HepG2 (cell line): Measurements from ENCODE around the gene SPARC. TPM values are rescaled to one million over a fixed set of nuclear protein-coding genes. Genes with fewer than 3 reads are reported as not detected.

ENCODE experiments used
- FOXJ3 ChIP-seq: sonication (generic); formaldehyde crosslinking; IDR thresholded peaks from 2 replicates; pipeline ENCODE4 v1.4.0; 2020; ENCODE audit warnings: missing genetic modification reagents, mild to moderate bottlenecking, borderline replicate concordance
- LCORL ChIP-seq, 2 experiments: fragments of 450-650 bp in 1 of 2; sonication (generic) in 1 of 2; formaldehyde crosslinking in 1 of 2; IDR thresholded peaks; 2 replicates each; pipeline versions ENCODE4 v1.5.0 to v1.6.1; 2017 to 2020; ENCODE audit warnings: antibody characterized with exemption in 1 of 2, missing genetic modification reagents in 1 of 2
- MIER2 ChIP-seq: IDR thresholded peaks from 2 replicates; pipeline ENCODE4 v1.6.1; 2016; ENCODE audit warnings: missing biosample characterization, missing genetic modification reagents
- NCOR1 ChIP-seq: fragments of 200-600 bp; sonication (generic); IDR thresholded peaks from 2 replicates; pipeline ENCODE4 v1.7.0; 2017; ENCODE audit warnings: antibody characterized with exemption, low read length, borderline replicate concordance
- NFIC ChIP-seq: IDR thresholded peaks from 2 replicates; pipeline ENCODE4 v1.6.1; 2012; ENCODE audit warnings: mild to moderate bottlenecking, low read length, inconsistent platforms
- PRMT3 ChIP-seq: sonication (generic); formaldehyde crosslinking; IDR thresholded peaks from 2 replicates; pipeline ENCODE4 v1.8.1; 2022; ENCODE audit warnings: low read depth, mild to moderate bottlenecking, moderate library complexity, missing genetic modification reagents, borderline replicate concordance
- RARA ChIP-seq: IDR thresholded peaks from 2 replicates; pipeline ENCODE4 v1.6.1; 2016; ENCODE audit warnings: missing genetic modification reagents, missing compliant biosample characterization
- TARDBP ChIP-seq: sonication (generic); formaldehyde crosslinking; IDR thresholded peaks from 2 replicates; pipeline ENCODE4 v1.8.0; 2022; ENCODE audit warnings: mild to moderate bottlenecking, missing genetic modification reagents
- TBX2 ChIP-seq: sonication (generic); formaldehyde crosslinking; IDR thresholded peaks from 2 replicates; pipeline ENCODE4 v1.5.0; 2020; ENCODE audit warnings: missing genetic modification reagents, mild to moderate bottlenecking, borderline replicate concordance
- ZFP1 ChIP-seq: IDR thresholded peaks from 2 replicates; pipeline ENCODE4 v1.6.1; 2016
- ZNF234 ChIP-seq: sonication (generic); formaldehyde crosslinking; conservative IDR thresholded peaks from 2 replicates; pipeline ENCODE4 v1.5.1; 2020; ENCODE audit warnings: mild to moderate bottlenecking, missing genetic modification reagents
- ZNF24 ChIP-seq: fragments of 450-650 bp; IDR thresholded peaks from 2 replicates; pipeline ENCODE4 v1.6.1; 2017; ENCODE audit warnings: antibody characterized with exemption, mild to moderate bottlenecking
- ZNF282 ChIP-seq: fragments of 450-650 bp; IDR thresholded peaks from 2 replicates; pipeline ENCODE4 v1.6.1; 2018; ENCODE audit not compliant: partially characterized antibody
- ZNF567 ChIP-seq: sonication (generic); formaldehyde crosslinking; IDR thresholded peaks from 2 replicates; pipeline ENCODE4 v1.8.1; 2023; ENCODE audit warnings: mild to moderate bottlenecking, missing genetic modification reagents, borderline replicate concordance
- ZNF629 ChIP-seq: sonication (generic); formaldehyde crosslinking; conservative IDR thresholded peaks from 2 replicates; pipeline ENCODE4 v1.5.0; 2020; ENCODE audit warnings: missing genetic modification reagents
- ZNF792 ChIP-seq: IDR thresholded peaks from 2 replicates; pipeline ENCODE4 v1.6.1; 2016
- ZNF878 ChIP-seq: sonication (generic); formaldehyde crosslinking; IDR thresholded peaks from 2 replicates; pipeline ENCODE4 v1.8.1; 2023; ENCODE audit warnings: mild to moderate bottlenecking, missing genetic modification reagents, moderate library complexity
- polyA plus RNA-seq, 8 experiments: library from polyadenylated mRNA; depleted of rRNA in 3 of 8; stranded (reverse) in 7 of 8; unstranded in 1 of 8; fragments of >200 nt; fragmentation: Illumina TruSeq in 4 of 8; extraction: Trizol in 4 of 8; gene quantifications; 2 replicates each; pipeline versions ENCODE4 v1.2.1 to v1.2.3, GENCODE V29; 2011 to 2016; ENCODE audit warnings: low read depth in 4 of 8, missing spikeins in 1 of 8, mixed read lengths in 1 of 8; ENCODE audit not compliant: insufficient read depth in 1 of 8
- total RNA-seq, 5 experiments: library from RNA; depleted of rRNA; stranded (reverse); fragments of >200 nt; fragmentation: Illumina TruSeq; extraction: Trizol; gene quantifications; 2 replicates each; pipeline ENCODE4 v1.2.3, GENCODE V29; 2016; ENCODE audit warnings: low read depth in 1 of 5
- TF ChIP-seq, protein P1 (sequence below): sonication (generic); formaldehyde crosslinking; IDR thresholded peaks from 2 replicates; pipeline ENCODE4 v1.5.1; 2020; ENCODE audit warnings: mild to moderate bottlenecking, missing genetic modification reagents, borderline replicate concordance
- TF ChIP-seq, protein P2 (sequence below): IDR thresholded peaks from 2 replicates; pipeline ENCODE4 v1.6.1; 2012; ENCODE audit warnings: low read length, improper control_type of control experiment
- TF ChIP-seq, protein P3 (sequence below): sonication (generic); IDR thresholded peaks from 2 replicates; pipeline ENCODE4 v1.6.1; 2016; ENCODE audit warnings: low read depth, borderline replicate concordance

The SPARC gene
- total and polyA plus RNA-seq, 2 of the 13 experiments (the other 11 are each of a cell fraction or from before 2014, with no cell fraction given): 76.7 to 192 TPM

DNA sequence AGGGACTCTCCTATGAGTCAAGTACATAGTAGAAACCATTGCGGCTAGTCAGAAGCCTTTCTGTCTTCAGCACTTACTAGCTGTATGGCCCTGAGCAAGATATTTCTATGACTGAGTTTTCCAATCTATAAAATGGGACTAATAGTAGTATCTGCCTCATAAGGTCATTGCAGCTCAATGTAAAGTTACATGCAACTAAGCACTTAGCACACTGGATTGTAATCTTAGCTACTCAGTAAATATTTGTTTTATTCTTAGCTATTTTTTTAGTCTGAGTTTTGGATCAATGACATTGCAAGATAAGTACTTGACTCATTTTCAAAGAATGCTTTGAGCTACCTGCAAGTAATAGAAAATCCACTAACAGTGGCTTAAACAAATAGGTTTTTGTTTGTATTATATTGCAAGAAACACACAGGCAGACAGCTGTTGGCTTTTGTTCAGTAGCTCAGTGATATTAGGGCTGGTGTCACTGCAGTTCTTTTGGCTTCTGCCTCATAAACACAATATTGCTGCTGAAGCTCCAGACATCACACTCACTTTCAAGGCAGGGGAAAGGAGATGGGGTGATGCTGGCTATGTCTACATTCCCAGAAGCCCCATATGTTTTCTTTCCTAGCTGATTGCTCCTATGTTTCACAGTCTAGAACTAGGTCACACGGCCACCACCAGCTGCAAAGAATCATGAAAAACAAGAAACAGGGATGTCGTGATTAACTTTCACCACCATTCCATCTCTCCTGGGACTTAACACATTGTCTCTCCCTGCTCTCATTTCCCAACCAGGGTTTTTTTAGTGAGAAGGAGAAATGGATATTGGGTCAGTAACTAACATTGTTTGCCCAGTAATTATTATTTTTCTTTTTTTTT is 68.6 kb downstream of the SPARC start (continued):
- TF ChIP-seq, protein P1, sequence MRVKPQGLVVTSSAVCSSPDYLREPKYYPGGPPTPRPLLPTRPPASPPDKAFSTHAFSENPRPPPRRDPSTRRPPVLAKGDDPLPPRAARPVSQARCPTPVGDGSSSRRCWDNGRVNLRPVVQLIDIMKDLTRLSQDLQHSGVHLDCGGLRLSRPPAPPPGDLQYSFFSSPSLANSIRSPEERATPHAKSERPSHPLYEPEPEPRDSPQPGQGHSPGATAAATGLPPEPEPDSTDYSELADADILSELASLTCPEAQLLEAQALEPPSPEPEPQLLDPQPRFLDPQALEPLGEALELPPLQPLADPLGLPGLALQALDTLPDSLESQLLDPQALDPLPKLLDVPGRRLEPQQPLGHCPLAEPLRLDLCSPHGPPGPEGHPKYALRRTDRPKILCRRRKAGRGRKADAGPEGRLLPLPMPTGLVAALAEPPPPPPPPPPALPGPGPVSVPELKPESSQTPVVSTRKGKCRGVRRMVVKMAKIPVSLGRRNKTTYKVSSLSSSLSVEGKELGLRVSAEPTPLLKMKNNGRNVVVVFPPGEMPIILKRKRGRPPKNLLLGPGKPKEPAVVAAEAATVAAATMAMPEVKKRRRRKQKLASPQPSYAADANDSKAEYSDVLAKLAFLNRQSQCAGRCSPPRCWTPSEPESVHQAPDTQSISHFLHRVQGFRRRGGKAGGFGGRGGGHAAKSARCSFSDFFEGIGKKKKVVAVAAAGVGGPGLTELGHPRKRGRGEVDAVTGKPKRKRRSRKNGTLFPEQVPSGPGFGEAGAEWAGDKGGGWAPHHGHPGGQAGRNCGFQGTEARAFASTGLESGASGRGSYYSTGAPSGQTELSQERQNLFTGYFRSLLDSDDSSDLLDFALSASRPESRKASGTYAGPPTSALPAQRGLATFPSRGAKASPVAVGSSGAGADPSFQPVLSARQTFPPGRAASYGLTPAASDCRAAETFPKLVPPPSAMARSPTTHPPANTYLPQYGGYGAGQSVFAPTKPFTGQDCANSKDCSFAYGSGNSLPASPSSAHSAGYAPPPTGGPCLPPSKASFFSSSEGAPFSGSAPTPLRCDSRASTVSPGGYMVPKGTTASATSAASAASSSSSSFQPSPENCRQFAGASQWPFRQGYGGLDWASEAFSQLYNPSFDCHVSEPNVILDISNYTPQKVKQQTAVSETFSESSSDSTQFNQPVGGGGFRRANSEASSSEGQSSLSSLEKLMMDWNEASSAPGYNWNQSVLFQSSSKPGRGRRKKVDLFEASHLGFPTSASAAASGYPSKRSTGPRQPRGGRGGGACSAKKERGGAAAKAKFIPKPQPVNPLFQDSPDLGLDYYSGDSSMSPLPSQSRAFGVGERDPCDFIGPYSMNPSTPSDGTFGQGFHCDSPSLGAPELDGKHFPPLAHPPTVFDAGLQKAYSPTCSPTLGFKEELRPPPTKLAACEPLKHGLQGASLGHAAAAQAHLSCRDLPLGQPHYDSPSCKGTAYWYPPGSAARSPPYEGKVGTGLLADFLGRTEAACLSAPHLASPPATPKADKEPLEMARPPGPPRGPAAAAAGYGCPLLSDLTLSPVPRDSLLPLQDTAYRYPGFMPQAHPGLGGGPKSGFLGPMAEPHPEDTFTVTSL: peak; percentile 83; the same call in 1 of the 2 replicates
- TF ChIP-seq FOXJ3 (CRISPR knock-in tag) (peak; percentile 81), ZFP1 (peak; percentile 80; the same call in 1 of the 2 replicates), LCORL (IDR thresholded peaks at IDR 0.05) (peak; percentile 50; the same call in 1 of the 2 replicates), LCORL (CRISPR knock-in tag; IDR thresholded peaks at IDR 0.05) (0 out of 2 replicates have a peak, but pooled peaks have one; percentile 16), PRMT3 (CRISPR knock-in tag) (no peak), NFIC (peak; percentile 90; the same call in 1 of the 2 replicates), NCOR1 (peak; percentile 79; the same call in 1 of the 2 replicates), ZNF24 (peak; percentile 9; the same call in 1 of the 2 replicates), TARDBP (CRISPR knock-in tag) (peak; percentile 55; the same call in 1 of the 2 replicates), ZNF629 (peak; percentile 91), ZNF878 (CRISPR knock-in tag) (0 out of 2 replicates have a peak, but pooled peaks have one; percentile 45), MIER2 (CRISPR knock-in tag) (no peak), TBX2 (CRISPR knock-in tag) (peak; percentile 66), ZNF282 (no peak), ZNF792 (CRISPR knock-in tag) (peak; percentile 53; the same call in 1 of the 2 replicates), RARA (CRISPR knock-in tag) (peak; percentile 76), ZNF234 (CRISPR knock-in tag) (no peak), ZNF567 (no peak)
- TF ChIP-seq, protein P2, sequence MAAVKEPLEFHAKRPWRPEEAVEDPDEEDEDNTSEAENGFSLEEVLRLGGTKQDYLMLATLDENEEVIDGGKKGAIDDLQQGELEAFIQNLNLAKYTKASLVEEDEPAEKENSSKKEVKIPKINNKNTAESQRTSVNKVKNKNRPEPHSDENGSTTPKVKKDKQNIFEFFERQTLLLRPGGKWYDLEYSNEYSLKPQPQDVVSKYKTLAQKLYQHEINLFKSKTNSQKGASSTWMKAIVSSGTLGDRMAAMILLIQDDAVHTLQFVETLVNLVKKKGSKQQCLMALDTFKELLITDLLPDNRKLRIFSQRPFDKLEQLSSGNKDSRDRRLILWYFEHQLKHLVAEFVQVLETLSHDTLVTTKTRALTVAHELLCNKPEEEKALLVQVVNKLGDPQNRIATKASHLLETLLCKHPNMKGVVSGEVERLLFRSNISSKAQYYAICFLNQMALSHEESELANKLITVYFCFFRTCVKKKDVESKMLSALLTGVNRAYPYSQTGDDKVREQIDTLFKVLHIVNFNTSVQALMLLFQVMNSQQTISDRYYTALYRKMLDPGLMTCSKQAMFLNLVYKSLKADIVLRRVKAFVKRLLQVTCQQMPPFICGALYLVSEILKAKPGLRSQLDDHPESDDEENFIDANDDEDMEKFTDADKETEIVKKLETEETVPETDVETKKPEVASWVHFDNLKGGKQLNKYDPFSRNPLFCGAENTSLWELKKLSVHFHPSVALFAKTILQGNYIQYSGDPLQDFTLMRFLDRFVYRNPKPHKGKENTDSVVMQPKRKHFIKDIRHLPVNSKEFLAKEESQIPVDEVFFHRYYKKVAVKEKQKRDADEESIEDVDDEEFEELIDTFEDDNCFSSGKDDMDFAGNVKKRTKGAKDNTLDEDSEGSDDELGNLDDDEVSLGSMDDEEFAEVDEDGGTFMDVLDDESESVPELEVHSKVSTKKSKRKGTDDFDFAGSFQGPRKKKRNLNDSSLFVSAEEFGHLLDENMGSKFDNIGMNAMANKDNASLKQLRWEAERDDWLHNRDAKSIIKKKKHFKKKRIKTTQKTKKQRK: peak; percentile 52; the same call in 1 of the 2 replicates
- TF ChIP-seq, protein P3, sequence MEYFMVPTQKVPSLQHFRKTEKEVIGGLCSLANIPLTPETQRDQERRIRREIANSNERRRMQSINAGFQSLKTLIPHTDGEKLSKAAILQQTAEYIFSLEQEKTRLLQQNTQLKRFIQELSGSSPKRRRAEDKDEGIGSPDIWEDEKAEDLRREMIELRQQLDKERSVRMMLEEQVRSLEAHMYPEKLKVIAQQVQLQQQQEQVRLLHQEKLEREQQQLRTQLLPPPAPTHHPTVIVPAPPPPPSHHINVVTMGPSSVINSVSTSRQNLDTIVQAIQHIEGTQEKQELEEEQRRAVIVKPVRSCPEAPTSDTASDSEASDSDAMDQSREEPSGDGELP: peak; percentile 92
